Renal pelvis (tissue), 4 donors: ENCODE results near the gene CEP72. TPM values are rescaled to one million over a fixed set of nuclear protein-coding genes. Genes with fewer than 3 reads are reported as not detected.
"Not testable (repeated sequence)": the region's sequence is repeated elsewhere in the genome, so short reads cannot be mapped to it uniquely, and the experiment has no call there.

Experiments used
- DNase-seq: peaks from one replicate; pipeline ENCODE4 v3.0.0-alpha.2; 2013
- polyA plus RNA-seq, 3 donors: library from polyadenylated mRNA; unstranded; fragments of 120-200 nt; gene quantifications; one replicate each; pipeline ENCODE4 v1.2.1, GENCODE V29; 2013; ENCODE audit not compliant: insufficient read length in 3 of 3

Gene CEP72
- polyA plus RNA-seq, 3 donors = 8.6 to 11.3 (median 10.3) TPM

DNA sequence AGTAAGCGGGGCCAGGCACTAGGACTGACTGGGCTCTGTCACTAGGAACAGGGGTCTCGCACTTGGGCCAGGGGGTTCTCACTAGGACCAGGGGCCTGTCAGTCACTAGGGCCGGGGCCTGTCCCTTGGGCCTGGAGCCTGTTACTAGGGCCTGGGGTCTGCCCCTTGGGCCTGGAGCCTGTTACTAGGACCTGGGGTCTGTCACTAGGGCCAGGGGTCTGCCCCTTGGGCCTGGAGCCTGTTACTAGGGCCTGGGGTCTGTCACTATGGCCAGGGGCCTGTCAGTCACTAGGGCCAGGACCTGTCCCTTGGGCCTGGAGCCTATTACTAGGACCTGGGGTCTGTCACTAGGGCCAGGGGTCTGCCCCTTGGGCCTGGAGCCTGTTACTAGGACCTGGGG, 70.1 kb downstream of the CEP72 start:
- DNase-seq = not testable (repeated sequence)

DNA sequence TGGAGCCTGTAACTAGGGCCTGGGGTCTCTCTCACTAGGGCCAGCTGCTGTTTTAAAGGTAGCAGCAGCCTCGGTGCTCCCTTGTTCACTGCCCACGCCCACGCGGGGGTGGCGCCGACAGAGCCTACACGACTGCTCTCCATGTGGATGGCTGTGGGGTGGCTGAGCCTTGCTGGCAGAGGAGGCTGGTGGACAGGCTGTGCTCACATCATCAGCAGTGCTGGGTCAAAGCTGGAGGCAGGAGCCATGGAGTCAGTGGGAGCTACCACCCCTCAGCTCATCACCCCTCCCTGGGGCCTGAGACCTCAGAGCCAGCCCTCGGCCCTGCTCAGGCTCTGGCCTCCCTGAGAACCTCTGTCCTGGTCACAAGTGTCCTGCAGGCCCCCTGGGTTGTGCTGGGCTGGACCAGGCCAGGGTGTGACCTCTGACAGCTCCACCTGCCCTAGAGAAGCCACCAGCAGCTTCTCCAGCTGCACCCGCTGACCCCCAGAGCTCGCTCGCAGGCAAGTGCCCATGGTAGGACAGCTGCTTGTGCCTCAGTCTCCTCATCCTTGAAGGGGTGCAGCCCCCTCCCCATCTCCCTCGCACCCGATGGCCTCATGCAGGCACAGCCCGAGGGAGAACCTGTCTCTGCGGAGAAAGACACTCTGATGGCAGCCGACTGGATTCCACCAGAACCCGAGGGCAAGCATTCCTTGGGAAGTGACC, 70.7 kb downstream of the CEP72 start:
- not testable (repeated sequence) for DNase-seq

DNA sequence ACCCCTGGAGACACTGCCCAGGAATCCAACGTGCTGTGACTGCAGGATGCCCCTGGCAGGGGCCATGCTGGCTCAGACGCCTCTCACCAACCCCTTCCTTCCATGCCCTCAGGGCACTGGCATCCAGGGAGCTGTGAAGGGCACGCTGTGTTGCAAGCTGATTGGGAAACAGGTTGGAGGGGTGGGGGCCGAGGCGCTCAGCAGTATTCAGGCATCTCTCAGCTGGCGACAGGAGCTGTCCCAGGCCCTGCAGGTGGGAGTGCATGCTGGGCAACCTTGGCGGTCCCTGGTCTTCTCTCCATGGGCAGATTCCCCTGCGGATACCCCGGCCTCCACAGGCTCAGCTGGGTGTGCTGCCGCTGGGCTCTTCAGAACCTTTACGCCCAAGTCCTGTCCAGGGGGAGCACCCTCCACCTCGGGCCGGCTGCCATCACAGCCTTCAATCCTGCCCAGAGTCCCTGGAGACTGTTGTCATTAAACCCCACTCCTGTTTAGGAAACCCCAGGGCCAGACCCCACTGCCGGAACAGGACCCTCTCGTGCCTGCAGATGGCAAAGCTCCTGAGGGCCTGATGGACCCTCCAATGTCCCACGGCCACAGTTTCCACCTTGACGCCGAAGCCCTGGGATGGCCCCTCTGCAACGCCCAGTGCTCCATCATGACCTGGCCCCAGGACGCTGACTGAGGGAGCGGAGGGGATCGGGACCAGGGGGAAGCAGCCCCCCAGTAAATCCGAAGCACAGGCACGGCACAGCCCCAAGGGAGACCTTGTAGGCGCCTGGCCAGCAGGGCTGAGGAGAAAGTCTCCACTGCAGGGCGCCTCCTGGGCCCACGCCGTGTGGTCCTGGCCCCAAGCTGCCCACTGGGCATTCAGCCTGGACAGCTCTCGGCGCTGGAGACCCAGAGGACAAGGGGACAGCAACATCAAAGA, 71.7 kb downstream of the CEP72 start:
- DNase-seq = no peak

DNA sequence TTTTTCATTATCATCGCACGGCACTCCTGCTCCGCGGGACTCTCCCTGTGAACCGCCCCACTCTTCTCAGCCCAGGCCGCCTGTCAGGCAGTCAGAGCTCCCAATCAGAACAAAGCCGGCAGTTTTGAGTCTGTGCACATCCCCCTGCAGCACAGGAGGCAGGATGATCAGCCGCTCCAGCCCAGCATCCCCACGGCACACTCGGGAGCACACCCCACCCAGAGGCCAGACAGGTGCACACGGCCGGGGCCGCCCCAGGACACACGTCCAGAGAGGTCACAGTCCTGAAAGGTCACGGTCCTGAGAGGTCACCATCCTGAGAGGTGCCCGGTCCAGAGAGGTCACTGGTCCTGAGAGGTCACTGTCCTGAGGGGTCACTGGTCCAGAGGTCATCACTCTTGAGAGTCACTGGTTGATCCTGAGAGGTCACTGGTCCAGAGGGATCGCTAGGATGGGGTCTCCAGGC, 72.6 kb downstream of the CEP72 start:
- DNase-seq = no peak

DNA sequence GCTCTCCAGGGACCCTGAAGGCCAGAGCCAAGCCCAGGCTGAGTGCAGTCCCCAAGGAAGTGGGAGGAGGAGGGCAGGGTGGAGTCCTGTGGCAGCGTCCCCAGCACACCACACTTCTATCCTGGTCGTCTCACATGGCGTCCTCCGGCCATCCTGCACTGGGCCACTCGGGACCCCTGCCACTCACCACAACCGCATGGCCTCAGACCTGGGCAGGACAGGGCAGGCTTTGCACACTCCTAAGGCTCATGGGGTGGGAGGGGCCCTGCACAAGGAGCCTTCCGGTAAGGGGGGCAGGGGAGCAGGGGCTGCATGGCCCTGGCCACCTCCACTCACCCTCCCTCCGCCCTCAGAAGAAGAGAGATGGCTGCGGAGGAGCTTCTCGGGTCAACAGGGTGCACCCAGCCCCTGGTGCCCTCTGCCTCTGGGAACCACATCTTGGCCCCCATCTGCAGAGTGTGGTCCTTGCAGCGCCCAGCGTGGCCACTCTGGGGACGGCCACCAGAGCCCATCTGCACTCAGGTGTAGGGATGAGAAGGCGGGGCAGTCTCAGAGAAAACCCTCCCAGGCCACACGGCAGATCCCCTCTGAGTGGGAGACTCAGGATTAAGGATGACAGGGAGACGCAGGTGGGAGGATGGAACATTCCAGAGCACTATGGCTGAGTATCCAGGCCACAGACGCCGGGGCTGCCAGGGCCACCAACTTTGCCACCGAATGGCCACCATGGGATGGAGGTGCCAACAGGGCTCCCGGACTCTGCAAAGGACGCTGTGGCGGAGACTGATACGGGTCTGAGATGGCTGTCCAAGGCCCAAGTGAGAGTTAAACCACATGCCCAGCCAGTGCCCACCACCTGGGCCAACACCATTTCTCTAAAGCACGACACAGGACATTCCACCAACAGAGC, 73.4 kb downstream of the CEP72 start:
- DNase-seq = no peak

DNA sequence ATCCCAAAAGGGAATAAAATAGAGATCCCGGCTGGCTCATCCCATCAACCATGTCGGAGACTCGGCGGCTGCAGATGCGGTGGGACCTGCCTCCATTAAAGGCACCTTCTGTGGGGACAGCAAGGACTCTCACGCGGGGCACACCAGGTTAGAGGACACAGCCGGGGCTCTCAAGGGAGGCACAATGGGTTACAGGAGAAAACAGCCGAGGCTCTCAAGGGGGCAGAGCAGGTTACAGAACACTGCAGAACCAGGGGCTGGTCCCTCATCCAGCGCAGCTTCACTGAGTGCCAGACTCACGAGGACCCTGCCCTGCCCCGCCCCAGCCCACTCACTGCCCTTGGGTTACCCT, 74.0 kb downstream of the CEP72 start:
- DNase-seq = not testable (repeated sequence)

DNA sequence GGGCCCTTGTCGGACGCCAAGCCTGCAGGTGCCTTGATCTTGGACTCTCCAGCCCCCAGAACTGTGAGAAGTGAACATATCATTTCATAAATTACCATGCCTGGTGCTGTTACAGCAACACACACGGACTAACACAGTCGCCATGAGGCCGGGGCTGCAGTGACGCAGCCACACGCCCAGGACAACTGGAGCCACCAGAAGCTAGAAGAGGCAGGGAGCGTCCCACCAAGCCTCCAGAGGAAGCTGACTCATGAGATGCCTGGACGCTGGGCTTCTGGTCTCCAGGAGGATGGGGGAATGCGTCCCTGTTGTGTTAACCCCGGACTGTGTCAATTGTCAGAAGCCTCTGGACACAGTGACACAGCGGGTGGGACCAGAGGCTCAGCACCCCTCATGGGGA, 74.8 kb downstream of the CEP72 start:
- DNase-seq = not testable (repeated sequence)

DNA sequence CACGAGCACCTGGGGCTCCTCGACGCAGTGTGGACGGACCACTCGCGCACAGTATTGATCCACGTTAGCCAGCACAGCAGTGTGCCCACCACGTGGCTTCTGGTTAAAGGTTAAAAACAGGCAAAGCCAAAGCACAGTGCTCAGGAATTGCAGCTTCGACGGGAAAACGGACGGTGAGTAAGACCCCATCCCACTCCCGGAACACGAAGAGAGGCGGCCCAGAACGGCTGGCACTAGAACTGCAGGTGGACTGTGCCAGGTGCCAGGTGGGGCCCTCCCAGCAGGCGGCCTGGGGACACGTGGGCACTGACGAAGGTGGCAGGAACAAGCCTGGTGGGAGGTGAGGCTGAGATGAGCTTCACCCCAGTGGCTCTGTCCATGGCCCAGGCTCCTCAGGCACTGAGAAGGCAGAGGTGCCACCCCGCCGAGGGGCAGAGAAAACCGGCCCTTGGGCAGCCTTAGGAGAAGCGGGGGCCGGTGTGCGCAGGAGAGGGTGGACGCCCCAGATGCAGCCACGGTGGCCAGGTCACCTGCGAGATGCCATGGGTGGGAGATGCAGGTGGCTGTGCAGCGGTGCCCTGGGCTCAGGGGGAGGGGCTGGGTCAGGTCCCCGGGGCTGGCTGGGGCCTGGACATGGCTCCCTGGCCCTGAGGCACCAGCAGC, 76.3 kb downstream of the CEP72 start:
- DNase-seq = not testable (repeated sequence)

DNA sequence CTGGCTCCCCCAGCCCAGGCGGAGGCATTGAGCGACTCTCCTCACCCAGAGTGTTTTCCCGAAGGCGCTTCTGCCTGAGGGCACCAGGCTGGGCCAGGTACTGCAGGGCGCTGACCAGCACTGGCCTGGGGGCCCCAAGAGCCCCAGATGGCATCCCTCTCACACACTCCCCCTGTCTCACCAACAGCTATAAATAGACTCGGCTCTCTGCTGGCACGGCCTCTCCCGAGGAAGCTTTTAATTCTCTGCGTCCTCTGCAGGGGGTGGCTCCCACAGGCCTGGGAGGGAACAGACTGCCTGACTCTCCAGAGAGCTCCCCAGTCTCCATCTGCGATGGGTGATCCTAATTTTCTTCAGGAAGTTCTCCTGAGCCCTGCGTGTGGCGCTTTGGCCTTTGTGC, 78.2 kb downstream of the CEP72 start:
- DNase-seq = not testable (repeated sequence)

DNA sequence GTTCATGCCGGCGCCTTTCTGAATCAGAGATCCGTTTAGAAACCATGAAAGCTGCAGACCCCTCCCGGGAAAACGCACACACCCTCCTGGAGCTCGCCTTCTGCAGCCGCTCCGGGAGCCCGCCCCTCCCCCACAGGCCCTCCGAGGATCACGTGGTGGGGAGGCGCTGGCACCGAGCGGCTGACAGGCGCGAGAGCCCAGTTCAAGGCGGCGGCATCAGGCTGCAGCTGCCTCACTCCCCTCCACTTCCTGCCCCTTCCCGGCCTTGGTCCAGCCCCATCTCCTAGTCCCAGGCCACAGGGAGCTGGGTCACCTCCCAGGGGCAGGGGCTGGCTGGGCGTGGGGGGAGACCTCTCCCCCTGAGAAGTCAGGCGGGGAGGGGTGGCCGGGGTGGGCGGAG, 78.9 kb downstream of the CEP72 start:
- DNase-seq = not testable (repeated sequence)

DNA sequence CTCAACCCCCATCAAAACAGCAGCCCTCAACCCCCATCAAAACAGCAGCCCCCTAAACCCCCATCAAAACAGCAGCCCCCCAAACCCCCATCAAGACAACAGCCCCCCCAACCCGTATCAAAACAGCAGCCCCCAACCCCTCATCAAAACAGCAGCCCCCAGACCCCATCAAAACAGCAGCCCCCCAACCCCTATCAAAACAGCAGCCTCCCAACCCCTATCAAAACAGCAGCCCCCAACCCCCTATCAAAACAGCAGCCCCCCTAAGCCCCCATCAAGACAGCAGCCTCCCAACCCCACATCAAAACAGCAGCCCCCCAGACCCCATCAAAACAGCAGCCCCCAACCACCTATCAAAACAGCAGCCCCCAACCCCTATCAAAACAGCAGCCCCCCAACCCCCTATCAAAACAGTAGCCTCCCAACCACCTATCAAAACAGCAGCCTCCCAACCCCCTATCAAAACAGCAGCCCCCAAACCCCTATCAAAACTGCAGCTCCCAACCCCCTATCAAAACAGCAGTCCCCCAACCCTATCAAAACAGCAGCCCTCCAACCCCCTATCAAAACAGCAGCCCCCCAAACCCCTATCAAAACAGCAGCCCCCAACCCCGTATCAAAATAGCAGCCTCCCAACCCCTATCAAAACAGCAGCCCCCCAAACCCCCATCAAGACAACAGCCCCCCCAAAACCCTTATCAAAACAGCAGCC, 79.8 kb downstream of the CEP72 start:
- DNase-seq = no peak

DNA sequence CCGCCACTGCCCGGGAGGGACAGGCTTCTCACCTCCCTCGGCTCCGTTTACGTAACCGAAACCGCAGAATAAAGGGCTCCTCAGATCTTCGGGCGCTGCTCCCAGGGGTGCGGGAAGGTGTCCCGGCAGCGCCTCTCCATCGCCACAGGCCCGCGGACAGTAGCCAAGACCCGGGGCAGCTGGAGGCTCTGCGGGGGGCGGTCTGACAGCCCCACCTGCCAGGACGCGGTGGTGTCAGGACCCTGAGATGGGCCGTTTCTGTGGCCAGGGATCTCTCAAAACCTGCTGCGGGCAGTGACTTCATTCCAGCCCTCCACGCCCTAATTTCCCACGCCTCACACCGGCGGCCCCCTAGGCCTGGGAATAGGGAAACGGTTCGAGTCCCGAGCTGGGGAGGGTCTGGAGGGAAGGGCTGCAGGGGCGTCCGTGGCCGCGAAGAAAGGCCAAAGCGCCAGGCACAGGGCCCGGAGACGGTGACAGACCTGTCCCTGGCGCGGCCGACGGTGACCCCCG, 80.4 kb downstream of the CEP72 start:
- DNase-seq = not testable (repeated sequence)

DNA sequence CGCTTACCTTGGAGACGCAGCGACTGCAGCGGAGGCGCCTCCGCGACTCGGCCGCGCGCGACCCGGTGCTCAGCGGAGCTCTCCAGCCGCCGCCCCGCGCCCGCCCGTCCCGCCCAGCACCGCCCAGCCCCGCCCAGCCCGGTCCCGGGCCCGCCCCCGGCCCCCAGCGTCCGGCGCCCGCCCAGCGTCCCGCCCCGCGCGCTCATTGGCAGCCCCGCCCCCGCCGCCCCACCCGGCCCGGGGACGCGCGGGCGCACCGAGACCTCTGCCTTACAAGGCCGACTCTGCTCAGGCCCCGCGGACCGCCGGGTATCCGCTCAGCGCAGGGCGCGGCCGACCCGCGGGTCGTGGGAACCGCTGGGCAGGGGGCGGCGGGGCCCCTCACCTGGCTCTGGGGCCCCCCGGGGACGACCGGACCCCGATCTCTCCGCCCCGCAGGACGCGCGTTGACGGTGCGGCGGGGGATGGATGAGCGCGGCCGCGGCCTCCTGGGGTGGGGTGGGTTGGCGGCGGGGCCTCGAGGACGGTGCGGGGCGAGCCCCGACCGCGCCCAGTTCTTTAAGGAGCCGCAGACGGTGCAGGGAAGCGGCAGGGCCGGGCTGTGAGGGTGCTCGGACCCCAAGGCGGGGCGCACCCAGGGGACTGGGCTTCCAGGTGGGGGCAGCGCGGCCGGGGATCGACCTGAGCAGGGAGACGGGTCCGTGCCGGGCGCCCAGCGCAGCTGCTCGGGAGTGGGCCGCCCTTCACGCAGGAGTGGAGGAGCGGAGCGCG, 81.3 kb downstream of the CEP72 start, which contains the start of gene TPPP:
Gene TPPP, minus strand, starts transcription at position 82 of the 771 bp plus-strand sequence. CDS start 15,292 bp downstream, outside the sequence.
- peak; percentile 83 for DNase-seq

DNA sequence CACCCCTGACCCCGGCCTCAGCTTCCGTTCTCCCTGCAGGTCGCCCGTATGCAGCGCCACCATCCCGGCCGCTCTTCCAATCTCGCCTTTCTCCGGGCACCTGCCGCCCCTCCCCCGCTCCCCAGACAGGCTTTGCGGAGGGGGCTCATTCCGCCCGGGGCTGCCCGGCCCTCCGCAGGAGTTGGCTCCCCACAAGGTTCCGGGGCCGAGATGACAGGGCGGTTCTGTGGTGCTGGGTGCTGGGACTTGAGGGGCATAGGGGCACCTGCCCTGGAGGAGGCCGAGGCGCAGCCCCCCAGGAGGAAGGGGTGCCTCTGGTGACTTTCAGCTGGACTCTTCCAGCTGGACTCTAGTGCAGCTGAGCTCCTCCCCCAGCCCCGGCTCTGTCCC, 81.9 kb downstream of the CEP72 start:
- DNase-seq = not testable (repeated sequence)

DNA sequence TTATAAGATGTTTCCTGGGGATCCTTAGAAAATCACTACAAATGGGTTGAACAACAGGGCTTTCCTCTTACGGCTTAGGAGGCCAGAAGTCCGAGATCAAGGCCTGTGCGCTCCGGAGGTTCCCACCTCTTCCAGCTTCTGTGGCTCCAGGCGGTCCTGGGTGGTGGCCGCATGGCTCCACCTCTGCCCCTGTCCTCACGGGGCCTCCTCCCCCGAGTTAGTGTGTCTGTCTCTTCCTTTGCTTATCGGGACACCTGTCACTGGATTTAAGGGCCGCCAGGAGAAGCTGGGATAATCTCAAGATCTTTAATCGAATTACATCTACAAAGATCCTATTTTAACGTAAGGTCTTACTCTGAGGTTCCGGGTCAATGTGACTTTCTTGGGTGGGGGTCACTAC, 83.3 kb downstream of the CEP72 start:
- DNase-seq = not testable (repeated sequence)

DNA sequence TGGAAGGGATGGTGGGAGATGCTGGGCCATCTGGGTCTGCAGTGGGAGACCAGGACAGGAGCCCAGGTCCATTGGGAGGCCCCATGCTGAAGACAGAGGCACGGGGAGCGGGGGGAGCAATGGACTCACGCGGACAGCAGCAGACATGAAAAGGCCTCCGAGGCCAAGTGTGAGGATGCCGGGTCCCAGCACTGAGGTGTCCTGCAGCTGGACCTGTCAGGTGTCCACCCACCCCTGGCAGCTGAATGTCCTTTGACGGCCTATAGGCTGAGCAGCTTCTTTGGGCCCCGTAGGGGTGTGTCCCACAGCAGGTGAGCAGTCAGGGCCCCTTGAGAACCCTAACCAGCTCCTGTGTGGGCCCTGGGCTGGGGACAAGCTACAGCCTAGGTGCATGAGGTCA, 84.1 kb downstream of the CEP72 start:
- not testable (repeated sequence) for DNase-seq

DNA sequence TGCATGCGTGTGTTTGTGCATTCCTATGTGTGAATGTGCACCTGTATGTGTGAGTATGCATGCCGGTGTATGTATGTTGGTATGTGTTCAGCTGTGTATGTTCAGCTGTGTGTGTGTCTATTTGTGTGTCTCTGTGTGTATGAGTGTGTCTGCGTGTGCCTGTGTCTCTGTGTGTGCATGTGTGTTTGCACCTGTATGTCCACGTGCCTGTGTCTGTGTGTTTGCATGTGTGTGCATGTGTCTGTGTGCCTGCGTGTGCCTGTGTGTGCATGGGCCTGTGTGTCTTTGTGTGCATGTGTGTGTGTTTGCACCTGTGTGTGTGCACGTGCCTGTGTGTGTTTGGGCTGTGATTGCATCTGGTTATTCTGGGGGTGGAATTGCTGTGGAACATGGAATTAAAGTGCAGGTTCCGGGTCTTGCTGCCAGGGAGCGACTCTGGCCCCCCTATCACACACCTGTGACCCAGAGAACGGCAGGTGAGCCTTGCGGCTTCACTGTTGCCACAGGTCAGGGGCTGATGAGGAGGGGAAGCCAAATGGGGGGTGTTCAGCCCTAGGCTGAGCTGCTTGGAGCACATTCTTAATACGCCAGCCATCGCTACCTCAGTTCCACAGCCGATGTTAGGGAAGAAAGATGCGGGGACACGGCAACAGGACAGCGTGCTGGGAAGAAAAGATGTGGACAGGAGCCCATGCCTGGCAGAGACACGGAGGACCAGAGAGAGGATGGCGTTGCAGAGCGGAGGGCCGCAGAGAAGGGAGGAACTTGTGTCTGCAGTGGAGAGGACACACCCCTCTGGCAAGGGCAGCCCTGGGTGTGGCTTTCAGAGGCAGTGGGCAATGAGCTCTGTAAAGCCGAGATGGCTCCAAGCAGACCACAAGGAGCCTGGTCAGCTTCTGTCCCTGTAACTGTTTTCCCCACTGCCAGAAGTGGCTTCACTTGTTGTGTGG, 84.9 kb downstream of the CEP72 start:
- DNase-seq = not testable (repeated sequence)
